AG04450 (cell line): Measurements from ENCODE around the gene IGF2BP3. TPM values are rescaled to one million over a fixed set of nuclear protein-coding genes. Genes with fewer than 3 reads are reported as not detected.

Source experiments
- CTCF ChIA-PET: fragments of 300-600, 350-600 bp; formaldehyde crosslinking; extraction: SDS; loops from one replicate; lab custom pipeline; 2022; ENCODE audit warnings: antibody characterized with exemption, inconsistent platforms; lab: Charles Lee
- POLR2A ChIA-PET: fragments of 350-600 bp; formaldehyde crosslinking; extraction: SDS; loops from one replicate; lab custom pipeline; 2021; ENCODE audit warnings: antibody characterized with exemption, inconsistent platforms; lab: Yijun Ruan, JAX
- DNase-seq: peaks from one replicate; pipeline ENCODE4 v3.0.0-alpha.2; 2011; ENCODE audit warnings: low read depth, low spot score
- H3K27ac ChIP-seq: one replicate; pipeline ENCODE4 v1.5.1; 2012; ENCODE audit warnings: low read depth, low read length, control low read depth
- H3K27me3 ChIP-seq: one replicate; pipeline ENCODE4 v1.6.0; 2012; ENCODE audit warnings: low read length; ENCODE audit not compliant: control insufficient read depth, insufficient read depth
- H3K4me3 ChIP-seq: 2 replicates; pipeline ENCODE4 v1.5.1; 2011; ENCODE audit warnings: mild to moderate bottlenecking, low read depth, low read length, control low read depth
- H3K9me3 ChIP-seq: 2 replicates; pipeline ENCODE4 v1.5.1; 2012; ENCODE audit warnings: low read length; ENCODE audit not compliant: control insufficient read depth, insufficient read depth
- CTCF ChIP-seq: IDR thresholded peaks from 2 replicates; pipeline ENCODE4 v1.5.1; 2011; ENCODE audit warnings: low read depth, low read length, control low read depth, inconsistent platforms
- polyA plus RNA-seq: library from polyadenylated mRNA; depleted of rRNA; stranded (reverse); fragments of >200 nt; gene quantifications from 2 replicates; pipeline ENCODE4 v1.2.3, GENCODE V29; 2011

The IGF2BP3 gene
- polyA plus RNA-seq, 1 experiment, result 98.2 TPM

GRCh38 chr7:23449941-23450340 is 20.4 kb downstream of the IGF2BP3 start:
- H3K4me3 ChIP-seq, result no peak overlapping the region
- ChIA-PET POLR2A (interaction anchor here (0.6 kb wide), 1 partner anchor 73 kb away, joined by 3 read pairs; no protein-coding TSS in a partner anchor), CTCF (no interaction called here)
- TF ChIP-seq CTCF, result no peak
- no peak for DNase-seq
- H3K27me3 ChIP-seq, result no peaks in the 10 kb centered on the region
- no peaks in the 10 kb centered on the region for H3K9me3 ChIP-seq
- H3K27ac ChIP-seq, result no peak overlapping the region

DNA sequence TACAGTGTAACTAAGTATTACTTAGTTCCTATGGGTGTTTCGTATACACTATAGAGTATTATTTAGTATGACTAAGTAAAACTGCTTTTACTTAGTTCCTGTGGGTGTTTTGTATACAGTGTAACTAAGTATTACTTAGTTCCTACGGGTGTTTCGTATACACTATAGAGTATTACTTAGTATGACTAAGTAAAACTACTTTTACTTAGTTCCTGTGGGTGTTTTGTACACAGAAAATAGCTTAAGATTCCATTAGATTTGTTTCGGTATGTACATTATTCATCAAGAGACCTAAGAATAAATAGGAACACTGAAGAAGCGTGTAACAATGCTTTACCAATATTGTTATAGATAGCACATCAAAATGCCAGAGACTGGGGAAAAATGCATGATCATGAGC is 25.0 kb downstream of the IGF2BP3 start:
- CTCF ChIA-PET, result interaction anchor here (0.8 kb wide), 1 partner anchor 12 kb away, joined by 3 read pairs; no protein-coding TSS in a partner anchor
- H3K27me3 ChIP-seq, result no peaks in the 10 kb centered on the region
- H3K4me3 ChIP-seq, result no peak overlapping the region
- no peak for DNase-seq
- no peak for TF ChIP-seq CTCF
- POLR2A ChIA-PET, result no interaction called here
- H3K9me3 ChIP-seq, result no peaks in the 10 kb centered on the region
- H3K27ac ChIP-seq, result no peak overlapping the region

DNA sequence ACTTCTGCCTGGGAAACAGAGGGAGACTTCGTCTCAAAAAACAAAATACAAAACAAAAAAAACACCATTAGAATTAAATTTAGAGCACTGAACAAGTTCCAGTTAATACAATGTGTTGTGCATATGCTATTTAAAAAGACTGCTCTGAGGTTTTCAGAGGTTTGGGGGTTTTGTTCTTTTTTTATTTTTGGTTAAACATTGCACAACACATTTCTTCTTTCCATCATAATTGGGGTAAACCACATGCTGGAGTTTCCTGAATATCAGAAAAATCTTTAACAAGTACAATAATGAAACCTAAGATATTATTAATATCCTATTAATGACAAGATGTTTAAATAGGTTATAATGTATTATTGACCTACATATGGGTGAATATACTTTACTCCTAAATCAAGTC is 26.3 kb downstream of the IGF2BP3 start:
- CTCF ChIA-PET, result interaction anchor here (0.6 kb wide), 1 partner anchor 166 kb away, joined by 6 read pairs; no protein-coding TSS in a partner anchor
- Histone ChIP-seq H3K27me3 (no peaks in the 10 kb centered on the region), H3K27ac (no peak overlapping the region), H3K9me3 (no peaks in the 10 kb centered on the region; the same call in 1 of the 2 replicates), H3K4me3 (no peak overlapping the region)
- no peak for TF ChIP-seq CTCF
- POLR2A ChIA-PET, result no interaction called here
- no peak for DNase-seq

GRCh38 chr7:23438171-23438570 is 32.1 kb downstream of the IGF2BP3 start:
- H3K27me3 ChIP-seq, result no peaks in the 10 kb centered on the region
- ChIA-PET POLR2A (no interaction called here), CTCF (no interaction called here)
- H3K4me3 ChIP-seq, result no peak overlapping the region
- H3K9me3 ChIP-seq, result no peaks in the 10 kb centered on the region; the same call in 1 of the 2 replicates
- H3K27ac ChIP-seq, result no peak overlapping the region
- no peak for TF ChIP-seq CTCF
- no peak for DNase-seq

DNA sequence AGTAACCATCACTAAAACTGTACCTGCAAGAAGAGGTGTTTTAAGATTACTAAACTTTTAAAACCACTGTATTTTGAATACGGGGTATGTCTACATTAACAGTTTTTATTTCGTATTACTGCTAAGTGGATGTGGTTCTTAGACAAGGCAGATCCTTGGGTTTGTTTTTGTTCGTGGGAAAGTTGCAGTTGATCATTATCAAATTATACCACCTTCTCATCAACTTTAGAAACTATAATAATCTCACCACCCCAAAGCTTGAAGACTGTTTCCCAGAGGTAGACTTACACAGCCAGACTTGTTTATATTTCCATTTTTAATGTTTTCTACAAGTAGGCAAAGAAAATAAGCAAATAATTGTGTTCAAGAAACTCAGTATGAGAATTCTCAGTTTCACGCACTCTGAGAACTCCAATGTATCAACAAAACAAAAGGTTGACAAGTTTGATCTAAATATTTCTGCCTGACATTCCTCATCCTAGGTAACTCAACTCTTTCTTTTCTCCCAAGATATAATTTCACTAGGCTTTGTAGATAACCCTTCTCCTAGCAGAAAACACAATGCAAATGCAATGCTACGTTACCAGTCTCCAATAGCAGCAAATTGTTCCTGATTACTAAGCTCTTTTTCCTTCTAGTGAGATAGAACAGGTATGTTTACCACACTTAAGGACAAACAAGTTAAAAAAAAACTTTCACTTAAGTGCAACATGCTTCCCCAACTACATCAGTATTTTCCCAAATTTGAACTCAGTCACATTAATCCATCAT is 36.0 kb downstream of the IGF2BP3 start:
- Histone ChIP-seq H3K4me3 (no peak overlapping the region), H3K9me3 (no peaks in the 10 kb centered on the region; the same call in 1 of the 2 replicates), H3K27me3 (no peaks in the 10 kb centered on the region), H3K27ac (no peak overlapping the region)
- POLR2A ChIA-PET, result no interaction called here
- DNase-seq, result no peak
- CTCF ChIA-PET, result no interaction called here
- no peak for TF ChIP-seq CTCF
